Progenitor cell of endocrine pancreas (in vitro differentiated cells): Measurements from ENCODE around the gene EVA1A. TPM values are rescaled to one million over a fixed set of nuclear protein-coding genes. Genes with fewer than 3 reads are reported as not detected.

ENCODE experiments used
- DNase-seq: peaks from one replicate; pipeline ENCODE4 v3.0.0; 2021; ENCODE audit warnings: low spot score; ENCODE audit not compliant: unreplicated experiment
- H3K27ac Mint-ChIP-seq: 2 replicates; pipeline ENCODE4 v1.8.0; 2021; ENCODE audit warnings: mild to moderate bottlenecking, moderate library complexity, mixed read lengths
- H3K27me3 Mint-ChIP-seq: 2 replicates; pipeline ENCODE4 v1.8.0; 2021; ENCODE audit warnings: mixed read lengths
- H3K36me3 Mint-ChIP-seq: 2 replicates; pipeline ENCODE4 v1.8.0; 2022; ENCODE audit warnings: mixed read lengths; ENCODE audit not compliant: insufficient read depth
- H3K4me1 Mint-ChIP-seq: 2 replicates; pipeline ENCODE4 v1.8.0; 2021; ENCODE audit warnings: low read depth, mixed read lengths
- H3K4me3 Mint-ChIP-seq: 2 replicates; pipeline ENCODE4 v1.8.0; 2021; ENCODE audit warnings: low read depth, mild to moderate bottlenecking, moderate library complexity, mixed read lengths
- H3K9me3 Mint-ChIP-seq: 2 replicates; pipeline ENCODE4 v1.8.0; 2021; ENCODE audit warnings: low read depth, mixed read lengths
- CTCF ChIP-seq: fragments of 200-600 bp; sonication (generic); IDR thresholded peaks from one replicate; pipeline ENCODE4 v1.5.0; 2021; ENCODE audit warnings: antibody characterized with exemption, mild to moderate bottlenecking; ENCODE audit not compliant: unreplicated experiment
- total RNA-seq: library from RNA; stranded (reverse); gene quantifications from 2 replicates; pipeline ENCODE4 v1.2.1, GENCODE V29; 2021

EVA1A gene
- total RNA-seq, 1 donor from 2014 or later: 10.9 TPM

GRCh38 chr2:75589391-75590105, 28.8 kb upstream of the EVA1A start:
- peaks cover 12% of the 10 kb centered on the region for H3K4me1 Mint-ChIP-seq
- no peak overlapping the region for H3K27ac Mint-ChIP-seq
- DNase-seq: no peak
- no peaks in the 10 kb centered on the region for H3K9me3 Mint-ChIP-seq
- H3K27me3 Mint-ChIP-seq: no peaks in the 10 kb centered on the region
- H3K36me3 Mint-ChIP-seq: no peaks in the 10 kb centered on the region
- TF ChIP-seq CTCF: no peak
- no peak overlapping the region for H3K4me3 Mint-ChIP-seq

GRCh38 chr2:75587954-75588587, 27.3 kb upstream of the EVA1A start:
- Mint-ChIP-seq H3K36me3 (no peaks in the 10 kb centered on the region), H3K4me3 (no peak overlapping the region), H3K4me1 (peaks cover 9% of the 10 kb centered on the region), H3K9me3 (no peaks in the 10 kb centered on the region), H3K27me3 (no peaks in the 10 kb centered on the region), H3K27ac (no peak overlapping the region)
- no peak for TF ChIP-seq CTCF
- no peak for DNase-seq

DNA sequence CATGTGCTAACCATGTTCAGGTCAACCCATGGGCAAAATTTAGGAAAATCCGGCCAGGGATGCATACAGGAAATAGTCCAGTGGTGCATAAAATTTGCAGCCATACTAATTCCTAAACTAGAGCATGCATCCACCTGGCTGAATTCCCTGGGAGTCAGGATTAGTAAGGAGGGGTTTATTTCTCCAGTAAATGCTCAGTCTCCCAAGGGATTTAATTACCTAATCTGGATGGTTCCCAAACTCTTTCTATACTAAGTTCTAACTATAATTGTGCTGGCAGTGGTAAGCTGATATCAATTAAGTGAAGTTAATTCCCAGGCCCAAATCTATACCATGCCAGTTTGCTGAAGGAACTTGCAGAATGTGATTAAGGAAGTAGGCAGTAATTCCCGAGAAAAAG, 26.2 kb upstream of the EVA1A start:
- H3K9me3 Mint-ChIP-seq: no peaks in the 10 kb centered on the region
- H3K4me1 Mint-ChIP-seq: peaks cover 4% of the 10 kb centered on the region
- no peaks in the 10 kb centered on the region for H3K36me3 Mint-ChIP-seq
- no peak for TF ChIP-seq CTCF
- H3K27ac Mint-ChIP-seq: no peak overlapping the region
- DNase-seq: no peak
- H3K27me3 Mint-ChIP-seq: no peaks in the 10 kb centered on the region
- H3K4me3 Mint-ChIP-seq: no peak overlapping the region

GRCh38 chr2:75582840-75583239, 22.1 kb upstream of the EVA1A start:
- Mint-ChIP-seq H3K4me3 (no peak overlapping the region), H3K27ac (no peak overlapping the region), H3K36me3 (no peaks in the 10 kb centered on the region), H3K4me1 (no peaks in the 10 kb centered on the region), H3K27me3 (no peaks in the 10 kb centered on the region), H3K9me3 (peaks cover 12% of the 10 kb centered on the region)
- no peak for TF ChIP-seq CTCF
- DNase-seq: no peak

DNA sequence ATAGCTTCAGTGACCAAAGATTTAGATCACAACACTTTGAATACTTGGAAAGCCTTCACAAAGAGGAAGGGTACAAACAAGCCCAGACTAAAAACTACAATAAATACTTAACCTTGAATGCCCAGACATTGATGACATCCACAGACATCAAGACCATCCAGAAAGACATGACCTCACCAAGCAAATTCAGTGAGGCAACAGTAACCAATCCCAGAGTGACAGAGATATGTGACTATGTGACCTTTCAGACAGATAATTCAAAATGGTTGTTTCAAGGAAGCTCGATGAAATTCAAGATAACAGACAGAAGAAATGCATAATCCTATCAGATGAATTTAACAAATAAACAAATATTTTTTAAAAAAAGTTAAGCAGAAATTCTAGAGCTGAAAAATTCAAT, 19.9 kb upstream of the EVA1A start:
- no peak overlapping the region for H3K27ac Mint-ChIP-seq
- no peaks in the 10 kb centered on the region for H3K36me3 Mint-ChIP-seq
- H3K4me3 Mint-ChIP-seq: no peak overlapping the region
- H3K4me1 Mint-ChIP-seq: no peaks in the 10 kb centered on the region
- no peaks in the 10 kb centered on the region for H3K27me3 Mint-ChIP-seq
- no peak for TF ChIP-seq CTCF
- DNase-seq: no peak
- H3K9me3 Mint-ChIP-seq: peaks cover 12% of the 10 kb centered on the region
